Neural cell (in vitro differentiated cells): ENCODE results near the gene DLL1. TPM values are rescaled to one million over a fixed set of nuclear protein-coding genes. Genes with fewer than 3 reads are reported as not detected.

Experiments used
- H2AFZ ChIP-seq: fragments of 200-600, 300-800 bp; sonication (generic), shearing (Covaris generic); 2 replicates; pipeline ENCODE4 v1.6.0; 2014; ENCODE audit warnings: low read depth, mild to moderate bottlenecking, antibody characterized with exemption, low read length, moderate library complexity
- H3F3A ChIP-seq: fragments of 200-600 bp; shearing (Covaris generic); 2 replicates; pipeline ENCODE4 v1.6.1; 2016; ENCODE audit warnings: mild to moderate bottlenecking, moderate library complexity, mixed read lengths, antibody characterized with exemption, low read length; ENCODE audit not compliant: insufficient read depth, poor library complexity, severe bottlenecking
- H3K27ac ChIP-seq: fragments of 200-600, 300-800 bp; sonication (generic), shearing (Covaris generic); 2 replicates; pipeline ENCODE4 v1.5.1; 2014; ENCODE audit warnings: mild to moderate bottlenecking, low read length, moderate library complexity
- H3K27me3 ChIP-seq: fragments of 300-800, 200-600 bp; sonication (generic), shearing (Covaris generic); 2 replicates; pipeline ENCODE4 v1.6.0; 2014; ENCODE audit warnings: mild to moderate bottlenecking, low read depth, low read length, moderate library complexity; ENCODE audit not compliant: insufficient read depth
- H3K36me3 ChIP-seq: fragments of 300-800, 200-600 bp; sonication (generic), shearing (Covaris generic); 2 replicates; pipeline ENCODE4 v1.5.1; 2014; ENCODE audit warnings: mild to moderate bottlenecking, antibody characterized with exemption, low read length, moderate library complexity; ENCODE audit not compliant: insufficient read depth
- H3K4me2 ChIP-seq: fragments of 300-800, 200-600 bp; sonication (generic), shearing (Covaris generic); 2 replicates; pipeline ENCODE4 v1.6.0; 2014; ENCODE audit warnings: mild to moderate bottlenecking, low read length
- H3K4me3 ChIP-seq: fragments of 300-800, 200-600 bp; sonication (generic), shearing (Covaris generic); 2 replicates; pipeline ENCODE4 v1.5.1; 2014; ENCODE audit warnings: mild to moderate bottlenecking, low read length, moderate library complexity
- H3K79me2 ChIP-seq: fragments of 200-600 bp; shearing (Covaris generic); replicated peaks from 2 replicates; pipeline ENCODE4 v1.6.0; 2014; ENCODE audit warnings: mild to moderate bottlenecking, low read length, moderate library complexity; ENCODE audit not compliant: insufficient read depth
- H3K9ac ChIP-seq: fragments of 300-800, 200-600 bp; sonication (generic), shearing (Covaris generic); 2 replicates; pipeline ENCODE4 v1.6.1; 2016; ENCODE audit warnings: mild to moderate bottlenecking, low read length, mixed read lengths
- H3K9me2 ChIP-seq: fragments of 200-600 bp; shearing (Covaris generic); 2 replicates; pipeline ENCODE4 v1.6.1; 2016; ENCODE audit warnings: mild to moderate bottlenecking, low read length, mixed read lengths; ENCODE audit not compliant: insufficient read depth
- H3K9me3 ChIP-seq: fragments of 200-600, 300-800 bp; sonication (generic), shearing (Covaris generic); 2 replicates; pipeline ENCODE4 v1.6.1; 2016; ENCODE audit warnings: mild to moderate bottlenecking, mixed run types, low read length, moderate library complexity, mixed read lengths
- H4K20me1 ChIP-seq: fragments of 200-600 bp; shearing (Covaris generic); 2 replicates; pipeline ENCODE4 v1.6.1; 2016; ENCODE audit warnings: mild to moderate bottlenecking, mixed run types; ENCODE audit not compliant: insufficient read depth
- EP300 ChIP-seq: fragments of 450-650 bp; conservative IDR thresholded peaks from 2 replicates; pipeline ENCODE4 v1.6.1; 2014; ENCODE audit warnings: antibody characterized with exemption, mild to moderate bottlenecking, moderate library complexity; ENCODE audit not compliant: poor library complexity, severe bottlenecking
- EZH2 ChIP-seq: fragments of 200-600, 300-800 bp; shearing (Covaris generic), sonication (generic); IDR thresholded peaks from 2 replicates; pipeline ENCODE4 v1.6.1; 2014; ENCODE audit warnings: antibody characterized with exemption, low read length, borderline replicate concordance, mild to moderate bottlenecking; ENCODE audit not compliant: insufficient read depth, poor library complexity, severe bottlenecking
- MXI1 ChIP-seq: fragments of 450-650 bp; conservative IDR thresholded peaks from 2 replicates; pipeline ENCODE4 v1.6.1; 2014; ENCODE audit warnings: antibody characterized with exemption, mild to moderate bottlenecking; ENCODE audit not compliant: poor library complexity, severe bottlenecking
- POLR2AphosphoS5 ChIP-seq: IDR thresholded peaks from 2 replicates; pipeline ENCODE4 v1.6.1; 2012
- RAD21 ChIP-seq: fragments of 450-650 bp; conservative IDR thresholded peaks from 2 replicates; pipeline ENCODE4 v1.6.1; 2014; ENCODE audit warnings: antibody characterized with exemption, mild to moderate bottlenecking, moderate library complexity
- REST ChIP-seq: IDR thresholded peaks from 2 replicates; pipeline ENCODE4 v1.6.1; 2012; ENCODE audit warnings: borderline replicate concordance
- SMC3 ChIP-seq: fragments of 450-650 bp; conservative IDR thresholded peaks from 2 replicates; pipeline ENCODE4 v1.6.1; 2014; ENCODE audit warnings: antibody characterized with exemption, mild to moderate bottlenecking, moderate library complexity; ENCODE audit not compliant: poor library complexity
- TAF1 ChIP-seq: IDR thresholded peaks from 2 replicates; pipeline ENCODE4 v1.6.1; 2012; ENCODE audit warnings: low read depth
- polyA plus RNA-seq: library from polyadenylated mRNA; depleted of rRNA; stranded (reverse); fragments of >200 nt; gene quantifications from 2 replicates; pipeline ENCODE4 v1.2.3, GENCODE V29; 2014
- TF ChIP-seq, protein P1 (sequence below): fragments of 450-650 bp; IDR thresholded peaks from 2 replicates; pipeline ENCODE4 v1.5.1; 2014; ENCODE audit warnings: antibody characterized with exemption, mild to moderate bottlenecking, moderate library complexity; ENCODE audit not compliant: poor library complexity, severe bottlenecking

The DLL1 gene
- polyA plus RNA-seq, 1 donor from 2014 or later: 26.1 TPM

DNA sequence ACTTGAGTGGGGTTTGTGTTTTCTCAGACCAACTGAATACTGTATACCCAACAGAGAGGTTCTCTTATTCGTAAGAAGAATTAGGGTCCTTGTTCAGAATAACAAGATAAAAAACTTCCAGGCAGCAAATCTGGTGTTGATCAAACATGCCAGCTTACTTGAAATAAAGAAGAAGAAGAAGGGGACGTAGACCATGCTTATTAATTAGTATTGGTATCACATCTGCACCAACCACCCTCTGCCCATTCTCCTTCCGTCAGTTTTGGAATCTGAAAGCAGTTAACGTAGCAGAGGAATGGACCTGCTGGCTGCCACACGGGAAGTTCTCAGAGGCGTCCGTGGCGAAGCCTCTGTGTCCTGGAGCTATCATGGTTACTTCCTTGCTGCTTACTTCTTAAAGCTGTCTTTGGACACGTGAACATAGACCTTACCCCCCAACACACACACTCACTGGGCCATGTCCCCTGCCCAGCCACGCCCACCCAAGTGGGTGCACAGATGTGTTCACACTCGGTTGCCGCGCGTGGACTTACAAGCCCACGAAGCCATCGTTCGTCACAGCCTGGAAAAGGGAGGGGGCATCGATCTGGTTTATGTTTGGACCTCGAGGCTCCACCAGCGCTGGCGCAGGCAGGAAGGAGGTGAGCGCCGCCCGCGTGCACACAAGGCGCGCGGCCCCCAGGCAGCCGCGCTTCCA lies 4.1 kb upstream of the DLL1 start:
- H3K9me3 ChIP-seq: no peaks in the 10 kb centered on the region
- H4K20me1 ChIP-seq: no peaks in the 10 kb centered on the region
- H3K4me2 ChIP-seq: peak overlapping the region; percentile 39
- no peak for TF ChIP-seq EP300
- TF ChIP-seq SMC3: no peak
- peak overlapping the region; percentile 14 for H2AFZ ChIP-seq
- H3K27me3 ChIP-seq: peaks cover 32% of the 10 kb centered on the region
- no peaks in the 10 kb centered on the region for H3K36me3 ChIP-seq
- no peak overlapping the region for H3K27ac ChIP-seq
- peaks cover 3% of the 10 kb centered on the region for H3K79me2 ChIP-seq
- H3K4me3 ChIP-seq: peak overlapping the region; percentile 74
- no peaks in the 10 kb centered on the region for H3K9me2 ChIP-seq
- H3K9ac ChIP-seq: peak overlapping the region; percentile 75
- H3F3A ChIP-seq: peaks cover 3% of the 10 kb centered on the region

GRCh38 chr6:170294298-170294730 lies 3.4 kb upstream of the DLL1 start:
- Histone ChIP-seq H3K9ac (no peak overlapping the region), H4K20me1 (peaks cover 1% of the 10 kb centered on the region), H3K79me2 (peaks cover 10% of the 10 kb centered on the region), H3F3A (peaks cover 3% of the 10 kb centered on the region), H3K9me3 (no peaks in the 10 kb centered on the region), H3K4me3 (peak overlapping the region; percentile 97), H3K27me3 (peaks cover 32% of the 10 kb centered on the region), H3K27ac (no peak overlapping the region), H3K36me3 (no peaks in the 10 kb centered on the region), H3K9me2 (no peaks in the 10 kb centered on the region), H2AFZ (no peak overlapping the region), H3K4me2 (no peak overlapping the region)
- TF ChIP-seq, protein P1, sequence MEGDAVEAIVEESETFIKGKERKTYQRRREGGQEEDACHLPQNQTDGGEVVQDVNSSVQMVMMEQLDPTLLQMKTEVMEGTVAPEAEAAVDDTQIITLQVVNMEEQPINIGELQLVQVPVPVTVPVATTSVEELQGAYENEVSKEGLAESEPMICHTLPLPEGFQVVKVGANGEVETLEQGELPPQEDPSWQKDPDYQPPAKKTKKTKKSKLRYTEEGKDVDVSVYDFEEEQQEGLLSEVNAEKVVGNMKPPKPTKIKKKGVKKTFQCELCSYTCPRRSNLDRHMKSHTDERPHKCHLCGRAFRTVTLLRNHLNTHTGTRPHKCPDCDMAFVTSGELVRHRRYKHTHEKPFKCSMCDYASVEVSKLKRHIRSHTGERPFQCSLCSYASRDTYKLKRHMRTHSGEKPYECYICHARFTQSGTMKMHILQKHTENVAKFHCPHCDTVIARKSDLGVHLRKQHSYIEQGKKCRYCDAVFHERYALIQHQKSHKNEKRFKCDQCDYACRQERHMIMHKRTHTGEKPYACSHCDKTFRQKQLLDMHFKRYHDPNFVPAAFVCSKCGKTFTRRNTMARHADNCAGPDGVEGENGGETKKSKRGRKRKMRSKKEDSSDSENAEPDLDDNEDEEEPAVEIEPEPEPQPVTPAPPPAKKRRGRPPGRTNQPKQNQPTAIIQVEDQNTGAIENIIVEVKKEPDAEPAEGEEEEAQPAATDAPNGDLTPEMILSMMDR: no peak
- TF ChIP-seq POLR2AphosphoS5 (no peak), MXI1 (no peak), EP300 (no peak), SMC3 (no peak), EZH2 (no peak), RAD21 (no peak), REST (no peak), TAF1 (no peak)
